GM12892 (cell line): ENCODE results near the gene RAB6B.

Source experiments
- POLR2A ChIP-seq: IDR thresholded peaks from 2 replicates; pipeline ENCODE4 v1.6.1; 2011; ENCODE audit warnings: low read depth, low read length, control low read depth
- POLR2AphosphoS5 ChIP-seq: IDR thresholded peaks from 2 replicates; pipeline ENCODE4 v1.6.1; 2011; ENCODE audit warnings: low read depth, low read length, control low read depth
- TAF1 ChIP-seq: IDR thresholded peaks from 2 replicates; pipeline ENCODE4 v1.6.1; 2011; ENCODE audit warnings: low read depth, mild to moderate bottlenecking, control low read depth, low read length, borderline replicate concordance

DNA sequence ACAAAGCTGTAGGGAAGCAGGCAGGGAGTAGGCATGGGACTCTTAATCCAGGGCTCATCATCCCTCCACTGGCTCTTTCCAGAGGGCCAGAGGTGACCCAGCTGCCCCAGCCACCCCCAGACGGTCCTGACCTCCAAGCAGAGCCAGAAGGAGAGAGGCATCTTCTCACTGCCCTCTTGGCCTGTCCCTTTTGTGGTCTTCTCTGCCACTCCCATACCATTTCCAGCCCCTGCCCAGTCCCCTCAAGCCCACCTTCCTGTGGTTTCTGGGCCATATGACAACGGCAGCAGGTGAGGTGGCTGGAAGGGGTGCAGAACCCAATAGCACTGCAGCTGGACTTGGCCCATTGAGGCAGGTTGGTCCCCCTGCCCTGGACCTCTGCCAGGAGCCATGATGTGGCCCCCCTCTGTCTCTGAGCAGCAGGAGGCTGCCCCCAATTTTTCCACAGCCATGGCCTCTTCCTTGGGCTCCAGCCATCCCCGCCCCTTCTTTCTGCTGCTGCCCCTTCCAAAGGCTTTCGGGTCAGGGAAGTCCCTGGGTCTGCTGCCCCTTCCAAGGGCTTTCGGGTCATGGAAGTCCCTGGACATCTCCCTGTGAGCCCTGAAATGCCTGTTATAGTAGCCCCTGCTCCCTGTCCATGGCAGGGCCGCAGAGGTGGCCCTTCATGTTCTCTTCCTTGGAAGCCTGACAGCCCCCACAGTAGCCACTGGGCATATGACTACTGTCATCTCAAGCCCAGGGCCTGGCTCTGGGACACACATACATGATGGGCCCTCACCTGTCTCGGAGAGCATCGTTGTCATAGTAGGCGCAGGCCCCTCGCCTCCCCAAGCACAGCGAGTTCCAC lies 39.5 kb upstream of the RAB6B start:
- TF ChIP-seq POLR2A = no peak
- TF ChIP-seq POLR2AphosphoS5 = no peak
- no peak for TF ChIP-seq TAF1
